BE2C (cell line): ENCODE results near the gene STRA6.

ENCODE experiments used
- DNase-seq: peaks from one replicate; pipeline ENCODE4 v3.0.0-alpha.2; 2020
- H3K27me3 ChIP-seq: fragments of 250-450 bp; sonication (Bioruptor Pico); 2 replicates; pipeline ENCODE4 v1.5.1; 2020; ENCODE audit warnings: mild to moderate bottlenecking
- H3K36me3 ChIP-seq: fragments of 250-450 bp; sonication (Bioruptor Pico); 2 replicates; pipeline ENCODE4 v1.5.1; 2020; ENCODE audit warnings: mild to moderate bottlenecking
- H3K4me1 ChIP-seq: fragments of 250-450 bp; sonication (Bioruptor Pico); 2 replicates; pipeline ENCODE4 v1.5.1; 2020
- H3K4me3 ChIP-seq: 2 replicates; pipeline ENCODE4 v1.5.1; 2011; ENCODE audit warnings: low read depth, low read length
- H3K9me3 ChIP-seq: fragments of 250-450 bp; sonication (Bioruptor Pico); 2 replicates; pipeline ENCODE4 v1.5.1; 2020
- TF ChIP-seq, protein P1 (sequence below): IDR thresholded peaks from 2 replicates; pipeline ENCODE4 v1.5.1; 2012; ENCODE audit warnings: mild to moderate bottlenecking, low read depth, low read length

STRA6 gene

DNA sequence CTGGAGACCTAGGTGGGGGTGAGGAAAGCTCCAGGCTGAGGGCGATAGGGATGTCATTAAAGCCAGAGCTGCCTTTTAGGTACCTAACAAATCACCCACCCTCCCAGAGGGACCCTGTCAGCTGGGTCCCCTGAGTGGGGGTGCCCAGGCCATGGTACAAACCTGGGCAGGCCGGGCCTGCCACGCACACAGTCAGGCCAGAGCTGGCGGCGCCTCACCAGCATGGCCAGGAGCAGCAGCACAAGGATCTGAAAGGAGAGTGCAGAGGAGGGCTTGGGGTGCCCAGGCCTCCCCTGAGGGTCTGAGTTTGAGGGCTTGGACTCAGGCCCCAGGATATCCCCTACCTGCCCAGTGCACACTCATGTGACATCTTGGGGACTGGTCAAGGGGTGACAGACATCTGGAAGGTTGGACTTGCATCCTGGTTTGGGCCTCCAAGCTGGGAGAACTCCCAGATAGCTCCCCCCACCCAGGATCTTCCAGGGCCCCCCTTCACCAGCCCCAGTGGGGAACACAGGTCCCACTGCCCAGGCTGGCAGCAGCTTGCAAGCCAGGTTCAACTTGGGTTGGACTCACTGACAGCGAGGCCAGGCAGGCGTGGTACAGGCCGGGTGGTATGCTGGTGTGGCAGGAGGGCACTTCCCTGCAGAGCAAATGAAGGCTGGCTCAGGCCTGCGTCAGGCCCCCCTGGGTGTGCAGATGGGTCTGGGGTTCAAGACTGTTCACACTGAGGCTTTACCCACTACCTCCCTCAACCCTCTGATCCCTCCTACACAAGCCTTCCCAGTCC lies 5.2 kb downstream of the STRA6 start:
- H3K4me3 ChIP-seq = peak overlapping the region; percentile 81
- no peaks in the 10 kb centered on the region for H3K9me3 ChIP-seq
- peaks cover 54% of the 10 kb centered on the region for H3K4me1 ChIP-seq
- peaks cover 89% of the 10 kb centered on the region for H3K36me3 ChIP-seq
- TF ChIP-seq, protein P1, sequence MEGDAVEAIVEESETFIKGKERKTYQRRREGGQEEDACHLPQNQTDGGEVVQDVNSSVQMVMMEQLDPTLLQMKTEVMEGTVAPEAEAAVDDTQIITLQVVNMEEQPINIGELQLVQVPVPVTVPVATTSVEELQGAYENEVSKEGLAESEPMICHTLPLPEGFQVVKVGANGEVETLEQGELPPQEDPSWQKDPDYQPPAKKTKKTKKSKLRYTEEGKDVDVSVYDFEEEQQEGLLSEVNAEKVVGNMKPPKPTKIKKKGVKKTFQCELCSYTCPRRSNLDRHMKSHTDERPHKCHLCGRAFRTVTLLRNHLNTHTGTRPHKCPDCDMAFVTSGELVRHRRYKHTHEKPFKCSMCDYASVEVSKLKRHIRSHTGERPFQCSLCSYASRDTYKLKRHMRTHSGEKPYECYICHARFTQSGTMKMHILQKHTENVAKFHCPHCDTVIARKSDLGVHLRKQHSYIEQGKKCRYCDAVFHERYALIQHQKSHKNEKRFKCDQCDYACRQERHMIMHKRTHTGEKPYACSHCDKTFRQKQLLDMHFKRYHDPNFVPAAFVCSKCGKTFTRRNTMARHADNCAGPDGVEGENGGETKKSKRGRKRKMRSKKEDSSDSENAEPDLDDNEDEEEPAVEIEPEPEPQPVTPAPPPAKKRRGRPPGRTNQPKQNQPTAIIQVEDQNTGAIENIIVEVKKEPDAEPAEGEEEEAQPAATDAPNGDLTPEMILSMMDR = no peak
- no peaks in the 10 kb centered on the region for H3K27me3 ChIP-seq
- DNase-seq = no peak

DNA sequence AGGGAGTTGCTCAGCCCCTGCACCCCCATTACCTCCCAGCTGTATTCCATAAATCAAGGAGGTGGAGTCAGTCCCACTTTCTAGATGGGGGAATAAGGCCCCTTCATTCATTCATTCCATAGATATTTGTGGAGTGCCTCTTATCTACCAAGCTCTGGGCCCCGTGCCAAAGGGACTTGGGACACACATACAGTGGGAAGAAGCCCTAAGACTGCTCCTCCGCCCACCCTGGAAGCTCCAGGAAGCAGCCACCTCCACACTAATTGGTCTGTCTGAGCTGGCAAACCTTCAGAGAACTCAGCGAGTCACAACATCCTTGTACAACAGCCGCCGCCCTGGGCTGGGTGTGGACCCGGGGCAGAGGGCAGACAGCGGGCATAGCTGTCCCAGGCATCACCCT lies 6.4 kb downstream of the STRA6 start:
- Histone ChIP-seq H3K27me3 (no peaks in the 10 kb centered on the region), H3K4me3 (peak overlapping the region; percentile 81; the same call in 1 of the 2 replicates), H3K9me3 (no peaks in the 10 kb centered on the region), H3K36me3 (peaks cover 97% of the 10 kb centered on the region), H3K4me1 (peaks cover 66% of the 10 kb centered on the region)
- TF ChIP-seq, protein P1 = no peak
- peak; percentile 88 for DNase-seq

DNA sequence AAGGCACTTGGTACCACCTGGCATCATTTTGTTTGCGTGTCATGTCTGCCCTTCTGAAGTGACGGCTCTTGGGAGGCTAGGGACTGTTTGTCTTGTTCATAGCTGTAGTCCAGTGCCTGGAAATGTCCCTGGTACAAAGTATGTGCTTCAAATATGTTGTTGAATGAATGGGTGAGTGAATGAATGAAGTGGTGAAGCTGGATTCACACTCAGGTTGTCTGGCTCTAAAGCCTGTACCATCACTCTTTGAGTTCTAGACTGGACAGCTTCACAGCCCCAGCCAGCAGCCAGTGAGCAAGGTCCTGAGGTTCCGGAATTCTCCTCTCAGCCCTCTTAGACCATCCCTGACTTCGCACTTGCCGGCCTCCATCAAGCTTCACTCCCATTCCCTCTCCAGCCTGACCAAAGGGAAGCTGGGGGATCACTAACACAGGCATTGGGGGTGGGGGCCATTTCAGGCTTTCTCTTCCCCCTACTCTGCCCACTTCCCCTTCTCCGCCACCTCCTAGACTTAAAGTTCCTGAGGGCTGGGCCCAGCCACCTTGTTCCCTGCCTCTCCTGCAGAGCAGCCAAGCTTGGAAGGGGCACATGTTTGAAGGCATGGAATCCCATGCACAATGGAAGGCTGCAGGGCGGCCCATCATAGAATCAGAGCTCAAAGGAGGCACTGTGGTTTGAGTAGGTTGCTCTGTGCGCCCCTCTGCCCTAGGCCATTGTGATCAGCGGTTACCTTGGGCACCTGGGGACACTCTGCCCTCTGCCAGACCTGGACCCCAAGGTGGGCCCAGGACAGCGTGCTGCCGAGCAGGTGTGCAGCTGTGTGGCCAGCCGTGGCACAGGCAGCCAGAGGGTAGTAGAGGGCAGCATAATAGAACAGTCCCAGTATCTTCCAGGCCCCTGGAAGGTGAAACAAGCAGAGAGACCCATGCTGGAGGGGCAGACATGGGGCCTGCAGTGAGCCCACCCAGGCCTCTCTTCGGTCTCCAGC lies 7.7 kb downstream of the STRA6 start:
- DNase-seq = no peak
- peaks cover 96% of the 10 kb centered on the region for H3K36me3 ChIP-seq
- peaks cover 66% of the 10 kb centered on the region for H3K4me1 ChIP-seq
- H3K4me3 ChIP-seq = no peak overlapping the region
- no peaks in the 10 kb centered on the region for H3K27me3 ChIP-seq
- no peaks in the 10 kb centered on the region for H3K9me3 ChIP-seq
- TF ChIP-seq, protein P1 = no peak

DNA sequence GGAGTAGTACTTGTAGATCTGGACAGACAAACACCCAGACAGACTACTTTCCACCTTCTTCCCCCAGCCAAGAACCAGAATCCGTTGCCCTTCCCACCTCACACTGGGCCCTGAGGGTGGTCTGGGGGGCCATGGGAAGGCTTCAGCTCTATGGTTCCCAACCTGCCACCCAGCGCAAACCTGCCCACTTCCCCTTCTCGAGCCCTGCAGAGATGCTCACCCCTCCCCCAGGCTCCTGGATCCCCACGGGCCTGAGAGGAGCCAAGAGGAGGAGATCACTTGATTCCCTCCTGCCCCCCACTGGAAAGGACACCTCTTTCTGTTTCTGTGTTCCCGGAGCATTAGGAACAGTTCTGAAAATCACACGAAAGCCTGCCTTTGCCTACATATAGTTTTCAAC lies 8.7 kb downstream of the STRA6 start:
- no peak overlapping the region for H3K4me3 ChIP-seq
- TF ChIP-seq, protein P1 = no peak
- H3K27me3 ChIP-seq = no peaks in the 10 kb centered on the region
- peaks cover 66% of the 10 kb centered on the region for H3K4me1 ChIP-seq
- no peak for DNase-seq
- H3K36me3 ChIP-seq = peaks cover 93% of the 10 kb centered on the region
- H3K9me3 ChIP-seq = no peaks in the 10 kb centered on the region

DNA sequence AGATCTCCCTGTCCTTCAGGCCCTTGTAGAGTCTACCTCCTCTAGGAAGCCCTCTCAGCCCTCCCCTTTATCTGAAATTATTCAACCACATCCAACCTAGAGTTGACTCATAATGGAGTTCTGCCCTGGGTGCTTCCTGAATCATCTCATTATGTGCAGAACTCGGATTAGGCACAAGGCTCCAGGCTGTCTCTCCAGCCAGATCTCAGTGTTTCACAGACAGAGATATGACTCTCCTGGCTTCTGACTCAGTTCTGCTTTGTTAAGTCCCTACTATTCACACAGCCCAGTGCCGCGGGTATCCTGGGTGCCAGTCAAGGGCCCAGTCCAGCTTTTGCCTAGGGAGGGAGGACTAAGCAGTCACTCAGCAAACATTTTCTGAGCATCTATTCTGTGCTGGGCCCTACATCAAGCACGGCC lies 9.3 kb downstream of the STRA6 start:
- Histone ChIP-seq H3K9me3 (no peaks in the 10 kb centered on the region), H3K27me3 (no peaks in the 10 kb centered on the region), H3K4me3 (no peak overlapping the region), H3K4me1 (peaks cover 67% of the 10 kb centered on the region), H3K36me3 (peaks cover 93% of the 10 kb centered on the region)
- TF ChIP-seq, protein P1 = peak; percentile 1; the same call in 1 of the 2 replicates
- DNase-seq = peak; percentile 84
